DMS 273 (cell line): Measurements from ENCODE around the gene PPP2R3C.
"Not testable (repeated sequence)": the region's sequence is repeated elsewhere in the genome, so short reads cannot be mapped to it uniquely, and the experiment has no call there.

Experiments used
- DNase-seq: peaks from one replicate; lab custom pipeline; 2025; ENCODE audit not compliant: unreplicated experiment; lab: John Stamatoyannopoulos, UW

The PPP2R3C gene

GRCh38 chr14:35065731-35066130 is 56.1 kb downstream of the PPP2R3C start:
- not testable (repeated sequence) for DNase-seq

GRCh38 chr14:35061113-35061791 is 60.5 kb downstream of the PPP2R3C start:
- DNase-seq: not testable (repeated sequence)

- no peak for DNase-seq
Observed at GRCh38 chr14:35052637-35053036, 69.2 kb downstream of the PPP2R3C start.

GRCh38 chr14:35051796-35052195 is 70.0 kb downstream of the PPP2R3C start:
- DNase-seq: no peak

GRCh38 chr14:35050652-35051051 is 71.1 kb downstream of the PPP2R3C start:
- DNase-seq: peak; percentile 35

GRCh38 chr14:35047976-35048513 is 73.7 kb downstream of the PPP2R3C start:
- DNase-seq: no peak

GRCh38 chr14:35046751-35047536 is 74.8 kb downstream of the PPP2R3C start:
- DNase-seq: peak; percentile 79

- peak; percentile 98 for DNase-seq
Observed at GRCh38 chr14:35046048-35046750, 75.6 kb downstream of the PPP2R3C start, which contains the start of gene FAM177A1. Gene FAM177A1, plus strand, starts transcription at chr14:35046272. Its CDS starts 192 bp downstream, at chr14:35046464.

GRCh38 chr14:35045798-35046047 is 76.1 kb downstream of the PPP2R3C start:
- no peak for DNase-seq

GRCh38 chr14:35044939-35045797 is 76.6 kb downstream of the PPP2R3C start:
- peak; percentile 13 for DNase-seq

GRCh38 chr14:35043046-35043445 is 78.7 kb downstream of the PPP2R3C start:
- DNase-seq: no peak

GRCh38 chr14:35042632-35043031 is 79.2 kb downstream of the PPP2R3C start:
- DNase-seq: no peak

- DNase-seq: not testable (repeated sequence)
Observed at GRCh38 chr14:35038312-35038711, 83.5 kb downstream of the PPP2R3C start.
